Stomach (tissue), 4 donors: ENCODE results near the gene ATP1A1.

Experiments used
- EP300 ChIP-seq: sonication (generic); formaldehyde crosslinking; IDR thresholded peaks from one replicate; pipeline ENCODE4 v1.6.1; 2017; ENCODE audit warnings: antibody characterized with exemption
- POLR2A ChIP-seq, 4 donors: fragments of 450-650 bp; IDR thresholded peaks; one replicate each; pipeline ENCODE4 v1.6.1; 2016; ENCODE audit warnings: antibody characterized with exemption in 4 of 4, control low read depth in 2 of 4, mild to moderate bottlenecking in 1 of 4, moderate library complexity in 1 of 4
- POLR2AphosphoS5 ChIP-seq, 3 donors: sonication (generic); formaldehyde crosslinking; IDR thresholded peaks; one replicate each; pipeline ENCODE4 v1.6.1; 2016; ENCODE audit warnings: antibody characterized with exemption in 3 of 3
- TF ChIP-seq, protein P1 (sequence below), 7 experiments: fragments of 450-650 bp in 4 of 7; fragments of 200-600 bp in 3 of 7; sonication (generic) in 3 of 7; IDR thresholded peaks; one replicate each; pipeline ENCODE4 v1.5.1; 2016 to 2019; ENCODE audit warnings: antibody characterized with exemption in 7 of 7, control low read depth in 2 of 7, mild to moderate bottlenecking in 1 of 7

- TF ChIP-seq POLR2AphosphoS5 (IDR thresholded peaks at IDR 0.05) (no peak), POLR2A (IDR thresholded peaks at IDR 0.05) (no peak), EP300 (no peak)
- TF ChIP-seq, protein P1, sequence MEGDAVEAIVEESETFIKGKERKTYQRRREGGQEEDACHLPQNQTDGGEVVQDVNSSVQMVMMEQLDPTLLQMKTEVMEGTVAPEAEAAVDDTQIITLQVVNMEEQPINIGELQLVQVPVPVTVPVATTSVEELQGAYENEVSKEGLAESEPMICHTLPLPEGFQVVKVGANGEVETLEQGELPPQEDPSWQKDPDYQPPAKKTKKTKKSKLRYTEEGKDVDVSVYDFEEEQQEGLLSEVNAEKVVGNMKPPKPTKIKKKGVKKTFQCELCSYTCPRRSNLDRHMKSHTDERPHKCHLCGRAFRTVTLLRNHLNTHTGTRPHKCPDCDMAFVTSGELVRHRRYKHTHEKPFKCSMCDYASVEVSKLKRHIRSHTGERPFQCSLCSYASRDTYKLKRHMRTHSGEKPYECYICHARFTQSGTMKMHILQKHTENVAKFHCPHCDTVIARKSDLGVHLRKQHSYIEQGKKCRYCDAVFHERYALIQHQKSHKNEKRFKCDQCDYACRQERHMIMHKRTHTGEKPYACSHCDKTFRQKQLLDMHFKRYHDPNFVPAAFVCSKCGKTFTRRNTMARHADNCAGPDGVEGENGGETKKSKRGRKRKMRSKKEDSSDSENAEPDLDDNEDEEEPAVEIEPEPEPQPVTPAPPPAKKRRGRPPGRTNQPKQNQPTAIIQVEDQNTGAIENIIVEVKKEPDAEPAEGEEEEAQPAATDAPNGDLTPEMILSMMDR (IDR thresholded peaks at IDR 0.05), result no peak
These were observed 42.9 kb downstream of the ATP1A1 start for GRCh38 chr1:116415699-116416533.
